ENCODE results near the gene DNAH1.
"Not testable (repeated sequence)": the region's sequence is repeated elsewhere in the genome, so short reads cannot be mapped to it uniquely, and the experiment has no call there.

The DNAH1 gene

DNA sequence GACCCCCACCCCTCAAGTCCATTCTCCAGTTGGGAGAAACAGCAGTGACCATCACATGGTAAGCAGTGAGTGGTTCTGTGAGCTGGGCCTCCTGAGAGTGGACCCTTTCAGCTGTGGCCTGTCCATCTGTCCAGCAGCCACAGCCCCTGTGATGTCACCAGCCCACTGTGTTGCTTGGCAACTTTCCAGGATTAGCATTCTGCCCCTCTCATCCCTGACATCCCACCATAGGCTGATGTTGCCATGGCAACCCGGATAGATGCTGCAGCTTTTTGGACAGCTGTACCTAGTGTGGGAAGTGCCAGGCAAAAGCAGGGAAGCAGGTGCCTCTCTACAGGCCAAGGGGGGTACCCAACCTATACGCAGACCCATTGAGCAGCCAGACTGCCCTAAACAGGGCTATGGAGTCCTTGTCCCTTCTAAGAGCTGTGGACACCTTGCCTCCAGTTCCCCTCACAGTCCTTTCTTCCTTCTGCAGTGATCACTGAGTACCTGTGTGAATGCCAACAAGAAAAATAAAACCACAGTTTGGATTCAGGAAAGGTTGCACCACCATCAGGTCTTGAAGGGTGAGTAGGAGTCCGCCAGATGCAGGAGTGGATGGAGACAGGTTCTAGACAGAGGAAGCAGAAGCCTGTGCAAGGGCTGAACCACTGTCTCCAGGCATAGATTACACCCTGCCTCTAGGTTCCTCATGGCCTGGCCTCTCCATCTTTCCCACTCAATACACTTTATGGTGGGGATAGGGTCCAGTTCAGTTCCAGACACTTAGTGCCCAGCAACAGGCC lies at the start of gene DNAH1:
TSS of gene DNAH1 (plus strand) at position 343 of the 788 bp plus-strand sequence. CDS start 6,124 bp downstream, outside the sequence.
- DNase-seq = peak in 2 of 3 experiments; percentile 31 to 70

DNA sequence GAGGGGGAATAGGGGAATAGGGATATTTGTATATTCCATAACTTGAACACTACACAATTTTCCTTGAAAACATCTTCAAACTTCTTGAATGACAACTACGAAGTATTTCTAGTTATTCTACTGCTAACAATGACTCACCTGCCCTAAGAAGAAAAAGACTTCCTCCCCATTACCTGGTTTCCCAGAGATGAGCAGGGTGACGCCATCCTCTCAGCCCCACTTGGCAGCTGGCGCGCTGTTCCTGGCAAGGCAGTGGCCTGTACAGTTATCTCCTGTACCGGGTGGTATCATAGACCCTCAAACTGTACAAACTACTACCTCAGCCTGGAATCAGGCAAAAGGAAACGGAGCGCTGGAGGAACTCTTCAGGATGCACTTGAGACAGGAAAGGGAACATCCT lies 48.1 kb upstream of the DNAH1 start:
- no peak for DNase-seq

DNA sequence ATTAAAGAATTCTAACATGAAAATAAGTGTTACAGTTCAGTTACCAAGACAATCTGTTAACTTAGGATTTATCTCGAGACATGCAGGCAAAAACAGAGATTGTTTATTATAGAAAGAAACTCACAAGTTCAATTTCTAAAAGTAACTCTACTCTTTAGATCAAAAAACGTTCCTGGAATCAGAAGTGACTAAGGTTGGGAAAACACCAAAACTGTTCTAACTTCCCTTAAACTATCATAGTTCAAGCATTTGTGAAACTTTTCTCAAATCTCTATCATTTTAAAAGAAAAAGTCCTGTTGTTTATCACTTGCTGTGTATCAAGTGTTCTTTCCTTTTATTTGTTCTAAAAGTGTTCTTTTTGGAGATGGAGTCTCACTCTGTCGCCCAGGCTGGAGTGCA lies 46.3 kb upstream of the DNAH1 start:
- no peak for DNase-seq

DNA sequence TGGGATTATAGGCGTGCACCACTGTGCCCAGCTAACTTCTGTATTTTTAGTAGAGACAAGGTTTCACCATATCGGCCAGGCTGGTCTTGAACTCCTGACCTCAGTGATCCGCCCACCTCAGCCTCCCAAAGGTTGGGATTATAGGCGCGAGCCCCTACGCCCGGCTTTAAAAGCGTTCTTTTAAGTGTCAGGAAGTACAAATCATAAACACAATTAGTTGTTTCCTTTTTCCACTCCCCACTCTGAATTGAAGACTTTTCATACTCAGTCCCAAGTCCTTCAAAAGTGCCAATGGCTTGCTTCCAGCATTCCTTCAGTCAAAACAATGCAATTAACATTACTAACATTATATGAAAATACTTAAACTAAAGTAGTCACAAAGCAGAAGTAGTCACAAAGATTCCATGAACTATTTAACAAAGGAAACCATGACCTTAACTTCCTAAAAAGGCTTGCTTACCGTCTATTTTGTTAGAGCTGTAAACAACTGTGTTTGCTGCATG lies 45.8 kb upstream of the DNAH1 start:
- no peak for DNase-seq

DNA sequence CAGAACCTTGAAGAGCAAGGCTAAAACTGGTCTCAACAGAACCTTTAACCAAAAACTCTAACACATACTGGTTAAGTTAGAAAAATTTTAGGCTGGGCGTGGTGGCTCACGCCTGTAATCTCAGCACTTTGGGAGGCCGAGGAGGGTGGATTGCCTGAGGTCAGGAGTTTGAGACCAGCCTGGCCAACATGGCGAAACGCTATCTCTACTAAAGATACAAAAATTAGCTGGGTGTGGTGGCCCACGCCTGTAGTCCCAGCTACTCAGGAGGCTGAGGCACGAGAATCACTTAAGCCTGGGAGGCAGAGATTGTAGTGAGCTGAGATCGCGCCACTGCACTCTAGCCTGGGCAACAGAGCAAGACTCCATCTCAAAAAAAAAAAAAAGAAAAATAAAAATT lies 43.9 kb upstream of the DNAH1 start:
- DNase-seq = not testable (repeated sequence)

DNA sequence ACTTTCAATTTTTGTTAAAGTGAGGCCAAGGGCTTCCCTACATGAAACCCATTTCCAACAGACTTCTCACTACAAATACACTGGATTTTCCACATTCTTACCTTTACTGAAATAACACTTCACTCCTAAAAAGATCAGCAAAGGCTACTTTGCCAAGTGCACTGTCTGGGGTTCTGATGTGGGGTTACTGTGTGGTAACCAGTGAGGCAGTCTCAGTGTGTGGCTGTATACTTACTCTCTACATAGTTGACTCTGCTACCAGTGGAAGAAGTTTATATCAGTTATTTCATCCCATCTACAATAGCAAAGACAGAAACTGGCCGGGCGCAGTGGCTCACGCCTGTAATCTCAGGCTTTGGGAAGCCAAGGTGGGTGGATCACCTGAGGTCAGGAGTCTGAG lies 43.3 kb upstream of the DNAH1 start:
- no peak for DNase-seq

DNA sequence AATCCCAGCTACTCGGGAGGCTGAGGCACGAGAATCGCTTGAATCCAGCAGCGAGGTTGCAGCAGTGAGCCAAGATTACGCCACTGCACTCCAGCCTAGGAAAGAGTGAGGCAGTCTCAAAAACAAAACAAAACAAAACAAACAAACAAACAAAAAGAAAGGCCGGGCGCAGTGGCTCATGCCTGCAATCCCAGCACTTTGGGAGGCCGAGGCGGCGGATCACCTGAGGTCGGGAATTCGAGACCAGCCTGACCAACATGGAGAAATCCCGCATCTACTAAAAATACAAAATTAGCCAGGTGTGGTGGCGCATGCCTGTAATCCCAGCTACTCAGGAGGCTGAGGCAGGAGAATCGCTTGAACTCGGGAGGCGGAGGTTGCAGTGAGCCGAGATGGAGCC lies 41.3 kb upstream of the DNAH1 start:
- not testable (repeated sequence) for DNase-seq

DNA sequence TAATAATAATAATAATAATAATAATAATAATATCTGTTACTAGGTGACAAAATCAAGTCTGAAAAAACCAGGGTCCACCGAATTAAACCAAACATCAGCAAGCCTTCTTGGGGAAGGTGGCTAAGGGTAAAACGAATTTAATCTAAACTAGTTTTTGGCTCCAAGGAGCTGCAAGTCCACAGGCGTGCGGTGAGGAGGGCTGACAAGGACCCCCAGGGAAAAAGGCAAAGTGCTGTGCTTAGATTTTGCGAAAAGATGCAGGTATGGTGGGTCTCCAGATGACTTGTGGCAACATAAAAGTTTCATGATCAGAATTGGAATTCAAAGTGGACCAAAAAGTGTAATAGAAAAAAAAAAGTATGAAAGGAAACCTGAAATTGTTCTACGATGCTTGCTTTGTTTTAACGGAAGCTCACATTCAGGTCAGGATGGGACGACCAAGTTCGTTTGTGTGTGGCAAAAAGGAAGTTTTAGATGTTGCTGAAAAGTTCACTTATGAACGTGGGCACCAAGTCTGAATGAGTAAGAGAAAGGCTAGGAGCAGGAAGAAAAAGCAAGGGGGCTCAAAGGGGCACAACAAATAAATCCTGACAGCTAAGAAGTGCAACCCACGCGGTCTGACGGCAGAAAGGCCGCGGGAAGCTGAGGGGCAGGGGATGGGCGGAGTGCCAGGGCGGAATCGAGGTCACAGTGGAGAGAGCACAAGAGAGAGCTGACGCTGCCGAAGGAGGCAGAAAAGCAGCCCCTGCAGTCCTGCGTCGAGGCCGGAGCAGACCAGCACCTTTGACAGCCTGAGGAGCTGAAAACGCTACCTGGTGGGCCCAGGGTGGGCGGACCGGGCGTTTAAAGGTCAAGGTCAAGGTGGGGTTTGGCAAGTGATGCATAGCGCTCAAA lies 38.8 kb upstream of the DNAH1 start:
- peak; percentile 3 to 48 (median 29) for DNase-seq

DNA sequence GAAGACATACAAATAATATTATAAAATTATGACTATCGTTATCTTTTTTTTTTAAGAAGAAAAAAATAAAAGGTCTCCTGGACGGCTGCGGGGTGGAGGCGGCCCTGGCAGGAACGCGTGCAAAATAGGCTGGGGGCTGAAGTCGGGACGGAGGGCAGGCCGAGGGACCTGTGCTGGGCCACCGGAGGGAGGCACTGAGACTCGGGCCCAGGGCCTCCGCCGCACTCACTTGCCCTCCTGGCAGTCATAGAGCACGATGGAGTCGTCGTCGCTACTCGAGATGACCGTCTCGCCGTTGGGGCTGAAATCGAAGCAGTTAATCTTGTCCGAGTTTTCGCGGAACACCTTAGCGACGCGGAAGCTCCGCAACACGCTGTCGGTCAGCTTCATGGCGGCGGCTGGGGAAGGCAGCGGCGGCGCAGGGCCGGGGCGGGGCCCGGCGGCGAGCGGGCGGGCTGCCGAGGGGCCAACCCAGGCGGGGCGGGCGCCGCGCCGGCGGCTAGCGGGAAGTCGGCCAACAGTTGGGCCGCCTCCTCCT lies 38.1 kb upstream of the DNAH1 start:
- DNase-seq = peak; percentile 49 to 79 (median 79)

DNA sequence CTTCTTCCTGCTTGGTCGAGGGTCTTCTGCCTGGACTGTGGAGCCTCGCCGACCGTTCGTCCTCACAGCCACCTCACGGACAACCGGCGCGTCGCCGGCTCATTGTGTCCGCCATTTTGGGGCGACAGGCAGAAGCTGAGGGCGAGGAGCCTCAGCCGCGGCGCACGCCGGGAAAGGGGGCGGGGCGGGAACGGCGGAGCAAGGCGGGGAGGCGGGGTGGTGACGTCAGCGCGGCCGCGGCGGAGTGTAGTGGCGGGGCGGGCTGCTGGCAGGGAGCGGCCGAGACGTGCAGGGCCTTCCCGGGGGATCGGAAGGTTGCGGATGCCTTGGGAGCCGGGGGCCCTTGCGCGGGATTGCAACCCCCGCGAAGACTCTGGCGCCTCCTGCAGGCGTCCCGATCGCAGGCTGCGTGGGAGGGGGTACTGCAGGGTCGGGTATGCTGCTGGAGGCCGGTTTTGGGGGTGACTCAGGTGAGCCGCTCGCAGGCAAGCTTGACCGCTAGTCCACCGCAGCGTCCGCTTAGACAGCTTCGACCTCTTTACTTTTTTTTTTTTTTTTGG lies 37.5 kb upstream of the DNAH1 start, which contains the start of gene WDR82:
TSS of gene WDR82 (minus strand) at position 140 of the 560 bp plus-strand sequence. CDS start 288 bp downstream, outside the sequence.
- peak; percentile 84 to 90 (median 84) for DNase-seq

DNA sequence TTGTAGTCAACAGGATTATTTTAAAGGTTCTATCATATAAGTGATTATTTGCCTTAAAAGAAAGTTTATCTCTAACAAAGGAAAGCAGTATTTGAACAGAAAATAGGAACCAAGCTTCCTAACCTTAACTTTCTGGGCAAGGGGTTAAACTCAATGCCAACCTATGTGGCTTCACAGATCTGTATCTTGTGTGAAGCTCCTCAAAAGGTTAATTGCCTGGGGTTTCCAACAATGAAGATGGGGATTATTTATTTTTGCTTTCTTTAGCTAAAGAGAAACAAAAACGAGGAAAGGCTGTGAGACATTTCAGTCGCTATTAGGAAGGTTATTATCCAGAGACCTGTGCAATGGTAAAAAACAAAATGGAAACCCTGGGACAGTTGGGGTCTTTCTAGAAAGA lies 36.5 kb upstream of the DNAH1 start:
- DNase-seq = no peak

DNA sequence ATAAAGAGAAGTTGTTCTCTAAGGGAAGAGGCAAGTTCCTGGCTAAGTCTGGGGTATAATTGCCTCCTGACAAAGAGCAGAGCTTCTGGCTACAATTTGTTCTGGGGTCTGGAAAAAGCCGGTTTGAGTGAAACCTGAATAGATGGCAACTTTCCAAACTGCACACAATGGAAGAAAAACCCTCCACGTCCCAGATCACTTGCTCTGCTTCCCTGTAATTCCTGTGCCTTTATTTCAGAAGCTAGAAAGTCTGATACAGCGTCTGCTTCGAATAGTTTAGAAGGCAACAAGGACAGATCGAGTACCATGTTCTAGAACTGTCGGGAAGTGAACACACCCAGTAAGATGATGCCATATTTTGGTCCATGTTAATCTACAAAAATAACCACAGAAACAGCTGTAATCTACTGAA lies 36.1 kb upstream of the DNAH1 start:
- peak in 1 of 3 experiments; percentile 3 for DNase-seq

DNA sequence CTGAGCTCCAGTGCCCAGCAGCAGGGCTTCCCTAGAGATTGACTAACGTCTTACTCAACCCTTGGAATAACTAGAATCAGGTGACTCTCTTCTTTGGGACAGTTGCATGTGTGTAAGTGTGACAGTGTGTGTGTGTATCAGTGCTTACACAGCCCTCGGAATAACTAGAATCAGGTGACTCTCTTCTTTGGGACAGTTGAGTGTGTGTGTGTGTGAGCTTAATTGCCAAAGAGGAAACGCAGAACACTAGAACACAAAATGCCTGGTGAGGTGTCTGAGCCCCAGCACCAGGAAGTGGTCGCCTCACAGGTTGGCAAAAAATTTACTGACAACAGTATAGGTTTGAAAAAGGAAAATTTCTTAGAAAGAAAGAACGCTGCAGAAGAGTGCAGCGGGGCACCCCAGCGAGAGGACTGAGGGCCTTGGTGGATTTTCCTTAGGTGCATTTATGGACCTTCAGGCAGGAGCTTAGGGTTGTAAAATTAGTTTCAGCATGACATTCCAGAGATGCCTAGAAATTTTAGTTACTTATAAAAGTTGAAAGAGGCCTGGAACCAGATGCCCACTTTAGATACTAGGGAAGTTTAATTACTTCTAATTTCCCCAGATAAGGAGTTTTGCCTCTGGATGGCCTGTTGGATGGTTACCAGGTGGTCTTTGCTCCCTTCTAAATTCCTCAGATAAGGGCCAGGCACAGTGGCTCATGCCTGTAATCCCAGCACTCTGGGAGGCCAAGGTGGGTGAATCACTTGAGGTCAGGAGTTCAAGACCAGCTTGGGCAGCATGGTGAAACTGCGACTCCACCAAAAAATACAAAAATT lies 33.9 kb upstream of the DNAH1 start:
- no peak for DNase-seq

DNA sequence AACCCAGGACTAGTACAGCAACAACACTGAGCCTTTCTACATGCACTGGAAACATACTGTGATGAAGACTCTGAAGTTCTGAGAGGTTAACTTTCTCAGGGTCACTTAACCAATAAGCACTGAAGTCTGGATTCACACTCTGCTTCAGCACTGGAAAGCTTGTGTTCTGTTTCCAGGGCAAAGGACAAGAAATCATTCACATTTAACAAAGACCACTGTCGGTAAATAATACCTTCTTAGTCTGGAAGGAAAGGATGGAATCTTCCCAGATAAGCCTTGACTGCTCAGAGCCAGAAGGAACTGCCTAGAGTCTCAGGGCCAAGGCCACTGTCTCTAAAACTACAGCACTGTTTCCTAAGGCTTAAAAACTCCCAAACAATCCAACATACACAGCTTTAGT lies 32.8 kb upstream of the DNAH1 start:
- no peak for DNase-seq

DNA sequence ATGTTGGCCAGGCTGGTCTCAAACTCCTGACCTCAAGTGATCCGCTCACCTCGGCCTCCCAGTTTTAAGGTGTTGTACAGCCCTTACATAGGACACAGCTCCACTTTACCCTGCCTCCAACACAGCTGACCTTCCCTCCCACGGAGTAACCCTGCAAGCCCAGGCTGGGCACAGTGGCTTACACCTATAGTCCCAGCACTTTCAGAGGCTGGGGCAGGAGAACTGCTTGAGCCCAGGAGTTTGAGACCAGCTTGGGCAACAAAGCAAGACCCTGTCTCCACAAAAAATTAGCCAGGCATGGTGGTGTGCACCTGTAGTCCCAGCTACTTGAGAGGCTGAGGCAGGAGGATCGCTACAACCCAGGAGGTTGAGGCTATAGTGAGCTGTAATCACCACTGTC lies 32.1 kb upstream of the DNAH1 start:
- DNase-seq = not testable (repeated sequence)

DNA sequence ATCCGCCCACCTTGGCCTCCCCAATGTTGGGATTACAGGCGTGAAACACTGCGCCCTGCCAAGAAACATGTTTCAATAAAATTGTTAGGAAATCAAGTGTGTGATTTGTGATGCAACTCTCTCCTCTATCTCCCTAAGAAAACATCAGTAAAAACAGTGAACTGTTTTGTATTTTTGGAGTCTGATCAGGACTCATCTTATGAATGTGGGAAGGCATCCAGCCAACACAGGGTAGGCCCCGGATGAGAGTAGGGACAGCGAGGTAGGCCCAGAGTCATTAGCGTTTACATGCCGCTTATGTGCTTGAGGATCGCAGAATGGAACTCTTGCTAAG lies 29.4 kb upstream of the DNAH1 start:
- DNase-seq = no peak

DNA sequence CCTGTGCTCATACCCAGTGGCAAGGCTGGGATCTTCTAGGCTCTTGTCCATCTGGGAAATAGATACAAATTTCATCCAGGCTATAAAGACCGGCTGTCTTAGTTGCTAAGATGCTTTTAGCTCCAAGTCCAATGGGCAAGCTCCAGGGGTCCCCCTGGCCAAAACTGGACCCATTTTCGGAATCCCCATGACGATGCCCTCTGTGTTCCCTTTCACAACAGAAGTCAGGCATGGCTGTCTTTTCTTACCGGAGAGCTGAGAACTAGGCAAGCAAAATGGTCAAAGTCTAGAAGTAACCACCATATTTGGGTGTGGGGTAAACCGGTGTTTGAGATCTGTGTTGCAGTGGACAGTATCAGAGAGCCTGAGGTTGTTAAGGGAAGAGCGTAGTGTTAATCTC lies 27.4 kb upstream of the DNAH1 start:
- DNase-seq = no peak

DNA sequence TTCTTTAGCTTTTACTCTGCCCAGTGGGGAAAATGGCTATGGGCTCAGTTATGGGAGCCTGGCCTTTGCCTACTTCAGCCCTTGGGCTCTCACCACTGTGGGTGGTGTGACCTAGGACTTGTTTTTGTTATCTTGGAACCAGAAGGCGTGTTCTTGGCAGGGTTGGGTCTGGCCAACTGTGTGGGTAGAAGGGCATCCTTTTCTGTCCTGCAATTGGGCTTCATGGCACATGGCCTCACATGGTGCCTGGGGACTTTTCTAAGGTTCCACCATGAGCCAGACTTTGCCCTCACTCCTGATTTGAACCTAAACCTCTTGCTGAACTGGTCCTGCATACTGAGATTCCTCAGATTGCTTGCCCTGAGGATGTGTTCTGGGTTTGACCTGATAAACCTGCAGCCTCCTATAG lies 26.8 kb upstream of the DNAH1 start:
- no peak for DNase-seq

DNA sequence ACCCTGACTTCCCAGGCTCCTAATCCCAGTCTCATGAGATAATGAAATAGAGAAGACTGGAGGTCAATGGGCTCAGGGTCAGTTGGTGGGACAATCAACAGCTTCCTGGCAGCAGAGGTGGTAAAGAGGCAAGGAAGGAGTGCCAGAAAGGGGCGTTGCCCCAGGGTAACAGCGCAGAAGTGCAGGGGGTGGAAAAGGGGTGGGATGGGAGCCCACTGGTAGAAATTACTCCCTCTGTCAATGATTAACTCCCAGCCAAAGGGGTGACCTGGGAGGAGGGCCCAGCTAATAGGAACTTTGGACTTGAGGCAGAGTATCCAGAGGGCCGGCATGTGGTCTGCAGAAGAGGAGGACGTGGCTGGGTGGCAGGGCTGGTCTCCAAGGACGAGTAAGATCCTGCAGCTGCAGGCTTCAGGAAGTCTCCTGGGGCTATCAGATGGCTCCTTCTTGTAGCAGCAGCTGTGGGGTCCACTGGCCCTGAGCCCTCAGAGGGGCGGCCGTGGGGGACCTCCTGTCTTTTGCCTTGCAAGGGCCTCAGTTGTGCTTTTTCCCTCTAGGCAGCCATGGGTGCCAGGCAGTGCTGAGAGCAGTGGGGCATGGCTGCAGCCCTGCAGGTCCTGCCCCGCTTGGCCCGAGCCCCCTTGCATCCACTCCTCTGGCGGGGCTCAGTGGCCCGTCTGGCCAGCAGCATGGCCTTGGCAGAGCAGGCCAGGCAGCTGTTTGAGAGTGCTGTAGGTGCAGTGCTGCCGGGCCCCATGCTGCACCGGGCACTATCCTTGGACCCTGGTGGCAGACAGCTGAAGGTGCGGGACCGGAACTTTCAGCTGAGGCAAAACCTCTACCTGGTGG lies 26.1 kb upstream of the DNAH1 start:
- DNase-seq = no peak

DNA sequence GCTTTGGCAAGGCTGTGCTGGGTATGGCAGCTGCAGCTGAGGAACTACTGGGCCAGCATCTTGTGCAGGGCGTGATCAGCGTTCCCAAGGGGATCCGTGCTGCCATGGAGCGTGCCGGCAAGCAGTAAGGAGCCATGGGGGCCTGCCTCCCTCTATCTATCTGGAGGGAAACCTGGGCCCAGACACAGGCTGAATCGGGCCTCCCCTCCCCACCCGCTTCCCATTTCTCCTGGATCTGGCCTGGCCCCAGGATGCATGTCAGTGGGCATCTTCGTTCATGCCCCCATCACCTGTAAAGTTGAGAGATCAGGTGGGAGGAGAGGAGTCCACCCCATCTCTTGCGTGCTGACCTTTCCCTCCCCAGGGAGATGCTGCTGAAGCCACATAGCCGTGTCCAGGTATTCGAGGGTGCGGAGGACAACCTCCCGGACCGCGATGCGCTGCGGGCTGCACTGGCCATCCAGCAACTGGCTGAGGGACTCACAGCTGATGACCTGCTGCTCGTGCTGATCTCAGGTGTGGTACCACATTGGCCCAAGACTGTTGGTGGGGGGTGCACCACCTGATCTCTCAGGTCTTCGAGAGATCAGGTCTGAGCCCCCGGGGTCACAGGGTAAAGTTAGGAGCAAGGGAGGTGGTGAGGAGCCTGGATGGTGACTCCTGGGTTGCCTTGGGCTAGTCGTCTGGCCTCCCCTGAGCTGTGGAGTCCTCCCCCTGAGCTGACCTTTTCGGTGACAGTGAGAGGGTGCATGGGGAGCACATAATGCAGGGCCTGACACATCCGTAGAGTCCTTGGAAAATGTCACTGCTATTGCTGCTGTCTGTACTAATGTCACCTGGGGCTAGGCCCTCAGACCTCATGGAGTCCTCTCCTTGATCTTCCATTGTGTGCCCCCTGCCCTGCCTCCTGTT lies 25.3 kb upstream of the DNAH1 start:
- no peak for DNase-seq

All from NCI-H1417 (cell line).